Activated CD4-positive, alpha-beta T cell treated with anti-CD3 and anti-CD28 coated beads, Interleukin-2, amount 10 ng/mL, durations not matched to agents 7 days and 5 days (primary cell): ENCODE results near the gene KIF1C. TPM values are rescaled to one million over a fixed set of nuclear protein-coding genes. Genes with fewer than 3 reads are reported as not detected.
A peak's percentile ranks its signal among the peaks of the same experiment; 100 is the strongest.

Source experiments
- CTCF ChIA-PET: fragments of 350-600 bp; sonication (Branson Sonifier 250); formaldehyde crosslinking; loops from one replicate; lab custom pipeline; 2021; ENCODE audit warnings: antibody characterized with exemption; lab: Charles Lee
- POLR2A ChIA-PET: fragments of 350-600 bp; sonication (Branson Sonifier 250); formaldehyde crosslinking; loops from one replicate; lab custom pipeline; 2021; ENCODE audit warnings: antibody characterized with exemption; lab: Charles Lee
- DNase-seq: peaks from one replicate; pipeline ENCODE4 v3.0.0-alpha.2; 2020
- H3K27ac Mint-ChIP-seq: one replicate; pipeline ENCODE4 v1.8.0; 2021; ENCODE audit warnings: mild to moderate bottlenecking, moderate library complexity, mixed read lengths
- H3K27me3 Mint-ChIP-seq: one replicate; pipeline ENCODE4 v1.8.0; 2021; ENCODE audit warnings: mixed read lengths
- H3K36me3 Mint-ChIP-seq: one replicate; pipeline ENCODE4 v1.8.0; 2021; ENCODE audit warnings: low read depth, mixed read lengths
- H3K4me1 Mint-ChIP-seq: one replicate; pipeline ENCODE4 v1.8.0; 2021; ENCODE audit warnings: mixed read lengths
- H3K4me3 Mint-ChIP-seq: one replicate; pipeline ENCODE4 v1.8.0; 2021; ENCODE audit warnings: mild to moderate bottlenecking, moderate library complexity, mixed read lengths
- H3K9me3 Mint-ChIP-seq: one replicate; pipeline ENCODE4 v1.8.0; 2021; ENCODE audit warnings: mixed read lengths
- total RNA-seq, 2 experiments: library from RNA; stranded (reverse); gene quantifications; one replicate each; pipeline ENCODE4 v1.2.3, GENCODE V29; 2021

The KIF1C gene
- total RNA-seq, 2 experiments from 2014 or later, result 36.6 to 48.8 TPM

DNA sequence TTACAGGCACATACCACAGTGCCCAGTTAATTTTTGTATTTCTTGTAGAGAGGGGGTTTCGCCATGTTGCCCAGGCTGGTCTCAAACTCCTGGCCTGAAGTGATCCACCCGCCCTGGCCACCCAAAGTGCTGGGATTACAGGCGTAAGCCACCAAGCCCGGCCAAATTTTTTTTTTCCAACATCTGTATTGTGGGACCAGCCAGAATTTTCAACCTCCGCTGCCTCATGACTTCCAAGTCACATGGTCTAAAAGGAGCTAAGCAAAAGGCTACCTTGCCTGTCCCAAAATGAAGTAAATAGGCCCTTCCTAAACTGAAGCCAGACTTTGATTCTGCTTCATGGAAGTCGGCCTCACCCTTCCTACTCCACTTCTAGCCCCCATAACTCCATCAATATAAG is 25.9 kb upstream of the KIF1C start:
- DNase-seq, result no peak
- Mint-ChIP-seq H3K9me3 (no peaks in the 10 kb centered on the region), H3K36me3 (peaks cover 39% of the 10 kb centered on the region), H3K27ac (no peak overlapping the region), H3K4me1 (peaks cover 13% of the 10 kb centered on the region), H3K4me3 (no peak overlapping the region), H3K27me3 (no peaks in the 10 kb centered on the region)
- ChIA-PET POLR2A (no interaction called here), CTCF (interaction anchor here (0.7 to 3.6 kb wide), 5 partner anchors 8 to 62 kb away, joined by 3 to 21 read pairs (median 4); no protein-coding TSS in a partner anchor)

DNA sequence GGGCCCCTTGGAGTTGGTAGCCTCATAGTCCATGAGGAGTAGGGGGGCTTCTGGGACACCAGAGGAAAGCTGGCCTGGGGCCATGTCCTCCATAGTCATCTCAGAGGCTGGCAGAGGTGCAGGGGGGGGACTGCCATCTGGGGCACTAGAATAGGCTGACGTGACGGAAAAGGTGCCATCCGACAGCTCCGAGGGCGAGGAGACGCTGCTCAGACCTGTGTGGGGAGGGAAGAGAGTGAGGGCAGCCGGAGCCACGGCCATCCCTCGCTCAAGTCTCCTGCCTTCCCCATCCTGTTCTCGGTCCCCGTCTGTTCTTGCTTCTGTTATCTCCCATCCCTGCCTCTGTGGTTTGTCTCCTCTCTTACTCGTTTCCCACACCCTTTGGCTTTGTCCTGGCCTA is 25.4 kb upstream of the KIF1C start:
- Mint-ChIP-seq H3K9me3 (no peaks in the 10 kb centered on the region), H3K36me3 (peaks cover 43% of the 10 kb centered on the region), H3K27ac (no peak overlapping the region), H3K4me3 (no peak overlapping the region), H3K27me3 (no peaks in the 10 kb centered on the region), H3K4me1 (peaks cover 13% of the 10 kb centered on the region)
- DNase-seq, result no peak
- POLR2A ChIA-PET, result interaction anchor here (0.6 kb wide), 1 partner anchor 779 kb away, joined by 4 read pairs; no protein-coding TSS in a partner anchor
- CTCF ChIA-PET, result interaction anchor here (1.2 to 3.6 kb wide), 2 partner anchors 8 to 11 kb away, joined by 4 to 21 read pairs; no protein-coding TSS in a partner anchor

DNA sequence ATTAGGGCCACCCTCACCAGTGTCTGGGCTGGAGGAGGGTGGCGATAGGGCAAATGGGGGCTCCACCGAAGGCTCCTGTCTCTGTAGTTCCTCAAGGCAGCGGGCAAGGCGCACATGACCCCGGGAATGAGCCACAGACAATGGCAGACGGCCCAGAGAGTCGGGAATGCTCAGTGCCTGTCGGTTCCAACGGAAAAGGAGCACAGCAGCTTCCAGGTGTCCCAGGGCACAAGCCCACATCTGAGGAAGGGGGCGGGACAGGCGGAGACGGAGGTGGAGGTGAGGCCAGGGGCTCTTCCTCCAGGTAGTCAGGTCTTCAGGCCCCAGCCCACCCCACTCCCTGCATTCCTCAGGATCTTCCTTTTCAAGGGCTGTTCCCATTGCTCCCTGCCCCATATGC is 25.0 kb upstream of the KIF1C start:
- Mint-ChIP-seq H3K36me3 (peaks cover 46% of the 10 kb centered on the region), H3K27ac (peak overlapping the region; percentile 25), H3K4me1 (peaks cover 13% of the 10 kb centered on the region), H3K27me3 (no peaks in the 10 kb centered on the region), H3K4me3 (no peak overlapping the region), H3K9me3 (no peaks in the 10 kb centered on the region)
- CTCF ChIA-PET, result interaction anchor here (1.2 to 3.6 kb wide), 2 partner anchors 7 to 10 kb away, joined by 4 to 21 read pairs; no protein-coding TSS in a partner anchor
- no peak for DNase-seq
- POLR2A ChIA-PET, result interaction anchor here (0.6 kb wide), 1 partner anchor 779 kb away, joined by 4 read pairs; no protein-coding TSS in a partner anchor

DNA sequence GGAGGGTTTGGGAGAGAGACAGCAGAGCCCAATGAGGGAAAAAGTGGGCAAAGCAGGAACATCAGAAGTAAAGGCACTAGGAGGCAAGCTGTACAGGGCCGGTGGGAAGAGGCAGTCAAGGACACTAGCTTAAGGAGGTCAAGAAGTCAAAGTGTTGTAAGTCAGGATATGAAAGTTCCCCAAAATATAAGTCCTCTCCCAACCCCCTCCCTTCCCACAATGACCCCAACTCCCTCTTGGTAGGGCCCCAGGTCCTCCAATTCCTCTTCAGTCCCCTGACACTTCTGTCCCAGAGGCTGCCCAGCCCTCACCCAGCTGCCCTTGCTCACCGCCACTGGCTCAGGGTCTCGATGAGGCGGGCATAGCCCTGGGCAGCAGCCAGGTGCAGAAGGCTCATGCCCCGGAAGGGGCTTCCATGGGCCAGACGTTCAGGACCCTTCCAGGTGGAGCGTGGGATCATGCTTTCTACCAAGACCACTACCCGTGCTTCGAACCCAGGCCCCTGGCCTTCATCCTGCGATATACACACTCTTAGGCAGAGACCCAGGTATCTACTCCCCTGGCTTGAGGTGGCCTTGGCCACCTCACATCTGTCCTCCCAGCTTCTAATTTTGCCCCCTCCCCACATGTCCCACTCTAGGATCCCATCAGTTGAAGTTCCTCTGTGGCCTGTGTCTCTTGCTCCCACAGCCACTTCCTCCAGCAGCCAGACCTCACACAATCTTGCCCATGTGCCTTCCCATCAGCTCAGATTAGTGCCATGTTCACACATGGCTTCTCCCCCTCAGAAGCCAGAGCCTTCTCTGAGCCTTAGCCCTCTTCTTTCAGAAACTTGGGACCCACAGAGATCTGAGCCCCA is 24.3 kb upstream of the KIF1C start:
- H3K27me3 Mint-ChIP-seq, result no peaks in the 10 kb centered on the region
- ChIA-PET POLR2A (no interaction called here), CTCF (no interaction called here)
- peaks cover 13% of the 10 kb centered on the region for H3K4me1 Mint-ChIP-seq
- DNase-seq, result no peak
- no peak overlapping the region for H3K4me3 Mint-ChIP-seq
- H3K36me3 Mint-ChIP-seq, result peaks cover 51% of the 10 kb centered on the region
- H3K9me3 Mint-ChIP-seq, result no peaks in the 10 kb centered on the region
- H3K27ac Mint-ChIP-seq, result peak overlapping the region; percentile 25

DNA sequence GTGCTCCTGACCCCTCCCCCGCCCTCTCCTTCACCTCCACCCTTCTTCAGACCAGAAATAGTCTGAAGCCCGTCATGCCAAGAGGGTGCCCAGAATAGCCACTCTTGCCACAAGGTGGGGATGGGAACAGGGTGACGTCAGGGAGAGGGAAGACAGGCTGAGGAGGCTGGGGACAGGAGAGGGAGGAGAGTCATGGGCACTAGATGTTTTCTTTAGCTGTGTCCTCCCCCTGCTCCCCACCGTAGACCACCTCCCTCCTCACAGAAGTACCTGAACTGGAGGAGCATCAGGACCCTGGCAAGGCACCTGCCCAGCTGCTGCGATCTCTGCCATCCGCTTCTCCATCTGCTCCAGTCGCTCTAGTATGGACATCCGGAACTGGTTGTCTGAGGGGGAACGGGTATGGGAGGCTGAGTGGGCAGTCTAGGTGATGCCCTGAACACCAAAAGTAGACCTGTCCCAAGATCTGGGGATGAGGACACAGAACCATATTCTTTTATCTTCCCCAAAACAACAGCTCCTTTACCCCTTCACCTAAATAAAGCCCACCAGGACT is 23.6 kb upstream of the KIF1C start:
- Mint-ChIP-seq H3K9me3 (no peaks in the 10 kb centered on the region), H3K4me1 (peaks cover 13% of the 10 kb centered on the region), H3K4me3 (no peak overlapping the region), H3K36me3 (peaks cover 56% of the 10 kb centered on the region), H3K27ac (no peak overlapping the region), H3K27me3 (no peaks in the 10 kb centered on the region)
- no peak for DNase-seq
- ChIA-PET POLR2A (no interaction called here), CTCF (no interaction called here)

DNA sequence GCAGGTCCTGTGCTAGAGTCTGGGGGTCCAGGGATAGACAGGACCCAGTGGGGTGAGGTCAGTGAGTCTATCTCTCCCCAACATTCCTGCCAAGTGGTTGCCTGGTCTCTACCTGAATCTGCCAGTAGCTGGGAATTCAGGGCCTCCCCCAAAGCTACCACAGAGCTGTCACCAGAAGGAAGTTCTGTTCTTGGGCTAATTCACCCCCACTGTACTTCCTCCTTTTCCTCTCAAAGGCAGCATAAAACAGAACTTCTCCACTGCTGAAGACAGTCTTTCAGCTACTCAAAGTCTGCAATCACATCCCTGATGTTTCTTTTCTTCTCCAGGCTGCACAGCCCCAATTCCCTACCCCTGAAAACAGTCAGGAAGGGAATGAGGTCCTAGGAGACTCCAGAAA is 19.0 kb upstream of the KIF1C start:
- no peak overlapping the region for H3K27ac Mint-ChIP-seq
- no peak overlapping the region for H3K4me3 Mint-ChIP-seq
- peaks cover 26% of the 10 kb centered on the region for H3K4me1 Mint-ChIP-seq
- DNase-seq, result no peak
- CTCF ChIA-PET, result interaction anchor here (1.0 to 3.1 kb wide), 4 partner anchors 8 to 83 kb away, joined by 3 to 23 read pairs (median 12); partner anchors contain the start of gene SPAG7
- H3K9me3 Mint-ChIP-seq, result no peaks in the 10 kb centered on the region
- H3K36me3 Mint-ChIP-seq, result peaks cover 66% of the 10 kb centered on the region
- no peaks in the 10 kb centered on the region for H3K27me3 Mint-ChIP-seq
- POLR2A ChIA-PET, result no interaction called here

DNA sequence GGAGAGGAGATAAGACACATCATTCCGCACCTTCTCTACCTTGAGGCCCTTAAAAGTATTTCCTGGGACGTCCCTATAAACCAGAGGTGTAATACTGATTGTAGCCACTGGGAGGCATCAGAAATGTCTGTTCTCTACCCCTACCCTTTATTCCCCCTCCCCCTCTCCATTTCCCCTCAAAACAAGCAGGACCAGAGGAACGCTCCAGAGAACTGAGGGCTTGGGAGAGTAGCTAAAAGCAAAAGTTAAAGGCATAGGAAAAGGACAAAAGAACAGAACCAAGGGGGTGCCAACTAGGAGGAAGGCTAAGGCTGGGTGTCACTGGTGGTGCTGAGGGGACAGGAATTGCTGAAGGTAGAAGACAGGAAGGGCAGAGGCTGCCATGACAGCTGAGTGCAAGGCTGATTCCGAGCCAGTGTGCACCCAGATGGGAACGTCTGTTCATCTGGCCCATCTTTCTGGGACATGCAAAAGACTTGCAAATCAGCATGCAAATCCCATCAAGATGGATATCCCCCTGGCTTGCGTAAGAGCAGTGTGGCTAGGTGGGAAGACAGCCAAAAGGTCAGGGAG is 17.0 kb upstream of the KIF1C start:
- Mint-ChIP-seq H3K36me3 (peaks cover 52% of the 10 kb centered on the region), H3K27me3 (no peaks in the 10 kb centered on the region), H3K4me3 (no peak overlapping the region), H3K9me3 (no peaks in the 10 kb centered on the region), H3K4me1 (peaks cover 29% of the 10 kb centered on the region), H3K27ac (peak overlapping the region; percentile 72)
- ChIA-PET CTCF (interaction anchor here (0.6 to 3.1 kb wide), 16 partner anchors 9 to 82 kb away, joined by 3 to 23 read pairs (median 4); partner anchors contain the start of genes INCA1, KIF1C, RNF167 and SLC25A11), POLR2A (no interaction called here)
- peak; percentile 79 for DNase-seq

DNA sequence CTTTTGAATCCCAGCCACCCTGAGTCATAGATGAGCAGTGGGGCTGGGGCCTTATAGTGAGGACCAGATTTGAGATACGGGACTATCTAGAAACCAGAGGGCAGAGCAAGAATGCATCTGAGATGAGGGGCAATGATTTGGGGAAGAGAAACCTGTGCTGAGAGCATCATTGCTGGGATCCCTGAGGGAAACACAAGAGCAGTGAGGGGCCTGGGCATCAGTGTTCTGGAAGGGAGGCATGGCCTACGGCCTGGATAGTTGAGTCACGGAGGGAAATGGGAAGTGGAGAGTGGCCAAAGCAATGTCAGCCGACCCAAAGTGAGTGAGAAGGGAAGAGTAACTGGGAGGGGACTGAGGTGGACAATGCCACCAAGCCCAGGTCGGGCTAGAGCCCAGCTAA is 15.4 kb upstream of the KIF1C start:
- DNase-seq, result no peak
- no peak overlapping the region for H3K27ac Mint-ChIP-seq
- CTCF ChIA-PET, result interaction anchor here (0.5 to 1.6 kb wide), 4 partner anchors 10 to 130 kb away, joined by 3 to 4 read pairs (median 4); no protein-coding TSS in a partner anchor
- POLR2A ChIA-PET, result no interaction called here
- no peaks in the 10 kb centered on the region for H3K27me3 Mint-ChIP-seq
- no peak overlapping the region for H3K4me3 Mint-ChIP-seq
- peaks cover 47% of the 10 kb centered on the region for H3K36me3 Mint-ChIP-seq
- no peaks in the 10 kb centered on the region for H3K9me3 Mint-ChIP-seq
- peaks cover 40% of the 10 kb centered on the region for H3K4me1 Mint-ChIP-seq

DNA sequence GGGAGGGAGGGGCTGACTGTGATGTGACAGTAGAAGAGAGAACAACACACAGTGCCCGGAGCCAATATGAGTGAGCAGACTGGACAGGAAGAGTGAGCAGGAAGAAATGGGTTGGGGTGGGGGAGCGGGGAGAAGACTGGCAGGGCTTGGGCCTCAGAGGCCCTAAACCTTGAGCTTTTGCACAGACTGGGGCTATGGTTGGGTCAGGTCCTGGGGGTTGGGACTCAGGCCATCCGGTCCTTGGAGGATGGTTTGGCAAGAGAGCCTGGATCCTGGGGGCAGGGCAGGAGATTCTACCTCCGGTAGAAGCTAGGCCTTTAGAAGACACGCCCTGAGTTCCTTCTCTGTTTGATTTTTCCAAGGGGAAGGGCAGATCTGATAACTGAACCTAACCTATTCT is 11.3 kb upstream of the KIF1C start:
- peaks cover 50% of the 10 kb centered on the region for H3K4me1 Mint-ChIP-seq
- peaks cover 23% of the 10 kb centered on the region for H3K36me3 Mint-ChIP-seq
- POLR2A ChIA-PET, result no interaction called here
- peak overlapping the region; percentile 90 for H3K4me3 Mint-ChIP-seq
- no peak for DNase-seq
- H3K27me3 Mint-ChIP-seq, result no peaks in the 10 kb centered on the region
- CTCF ChIA-PET, result interaction anchor here (0.9 to 2.1 kb wide), 6 partner anchors 17 to 75 kb away, joined by 3 to 9 read pairs (median 5); partner anchors contain the start of genes RNF167, SLC25A11 and SPAG7
- peak overlapping the region; percentile 95 for H3K27ac Mint-ChIP-seq
- H3K9me3 Mint-ChIP-seq, result no peaks in the 10 kb centered on the region

DNA sequence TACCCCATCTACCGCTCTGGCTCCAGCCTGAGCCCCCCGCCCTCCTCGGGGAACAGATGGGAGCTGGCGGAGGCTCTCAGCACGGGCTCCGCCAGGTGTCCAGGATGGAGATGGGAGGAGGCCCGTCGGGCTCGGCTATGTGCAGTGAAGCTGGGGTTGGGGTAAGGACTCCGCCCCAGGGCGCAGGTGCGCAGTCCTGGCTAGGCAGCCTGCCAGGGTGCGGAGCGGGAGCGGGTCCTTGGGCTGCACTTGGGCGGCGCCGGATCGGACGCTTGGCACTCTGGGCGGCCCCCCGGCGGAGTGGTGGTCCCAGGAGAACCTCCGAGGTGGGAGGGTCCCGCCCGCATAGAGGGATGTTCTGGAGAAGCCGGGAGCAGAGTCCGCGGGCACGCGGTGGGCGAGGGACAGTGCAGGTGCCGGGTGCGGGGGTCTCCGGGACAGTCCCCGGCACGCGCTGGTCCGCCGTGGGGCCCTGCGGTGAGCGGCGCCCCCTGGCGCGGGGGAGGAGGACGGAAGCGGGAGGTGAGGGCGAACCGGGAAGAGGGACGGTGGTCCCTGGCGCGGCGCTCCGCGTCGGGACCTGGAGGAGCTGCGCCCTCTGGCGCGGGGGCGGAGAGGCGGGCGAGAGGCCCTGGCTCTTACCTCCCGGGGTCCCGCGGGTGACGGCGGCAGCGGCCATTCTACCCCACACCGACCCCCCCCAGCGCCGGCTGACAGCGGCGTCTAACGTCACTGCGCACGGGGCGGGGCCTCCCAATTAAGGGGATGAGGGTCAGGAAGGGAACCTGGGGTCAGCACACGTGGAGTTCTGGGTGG is 10.6 kb upstream of the KIF1C start, which contains the start of gene CAMTA2:
Gene CAMTA2 (minus strand): TSS at position 725 of the 816 bp plus-strand sequence. CDS start 1,453 bp downstream, outside the sequence.
- no peaks in the 10 kb centered on the region for H3K9me3 Mint-ChIP-seq
- CTCF ChIA-PET, result interaction anchor here (0.9 to 2.1 kb wide), 10 partner anchors 10 to 78 kb away, joined by 3 to 9 read pairs (median 5); partner anchors contain the start of genes INCA1, RNF167, SLC25A11 and SPAG7
- POLR2A ChIA-PET, result interaction anchor here (0.6 kb wide), 2 partner anchors 90 to 851 kb away, joined by 3 read pairs; no protein-coding TSS in a partner anchor
- no peaks in the 10 kb centered on the region for H3K27me3 Mint-ChIP-seq
- H3K27ac Mint-ChIP-seq, result peak within 1 kb of the TSS; percentile 95
- DNase-seq, result peak; percentile 89
- H3K4me3 Mint-ChIP-seq, result peak within 1 kb of the TSS; percentile 90
- peaks cover 45% of the 10 kb centered on the region for H3K4me1 Mint-ChIP-seq
- peaks cover 19% of the 10 kb centered on the region for H3K36me3 Mint-ChIP-seq

DNA sequence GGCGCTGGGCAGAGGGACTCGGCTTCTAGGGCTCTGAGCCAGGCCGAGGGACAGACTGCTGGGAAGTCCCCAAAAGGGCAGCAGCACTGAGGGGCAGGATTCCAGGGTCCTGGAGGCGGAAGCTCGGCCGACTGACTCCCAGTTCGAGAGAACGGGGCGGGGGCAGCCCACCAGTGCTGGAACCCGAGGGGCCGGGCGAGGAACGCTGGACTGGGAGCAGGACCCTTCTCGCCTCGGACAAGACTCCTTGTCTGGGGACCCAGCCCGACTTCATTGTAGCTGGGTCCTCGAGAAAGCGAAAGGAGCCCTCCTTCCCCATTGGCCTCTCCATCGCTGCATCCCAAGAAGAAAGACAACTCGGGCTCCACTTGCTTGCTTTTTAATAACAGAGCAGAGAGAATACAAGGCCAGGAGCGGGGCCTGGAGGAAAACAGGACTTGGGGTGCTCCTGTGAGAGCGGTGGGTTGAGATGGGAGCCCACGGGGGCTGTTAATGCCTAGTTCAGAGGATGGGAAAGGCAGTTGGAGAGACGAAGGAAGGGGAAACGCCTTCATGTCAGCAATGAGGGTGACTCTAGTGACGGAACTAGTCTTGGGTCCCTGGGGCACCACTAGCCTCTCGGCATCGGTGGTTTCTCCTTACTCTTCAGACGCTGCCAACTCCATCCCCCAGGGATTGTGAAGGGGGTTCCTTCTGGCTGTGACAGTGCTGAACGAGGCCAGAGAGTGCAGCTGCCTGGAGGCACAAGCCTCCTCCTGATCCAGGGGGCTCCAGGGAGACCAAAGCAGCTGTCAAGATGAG is 9.8 kb upstream of the KIF1C start:
- Mint-ChIP-seq H3K4me3 (peak overlapping the region; percentile 90), H3K27me3 (no peaks in the 10 kb centered on the region), H3K4me1 (peaks cover 43% of the 10 kb centered on the region), H3K36me3 (peaks cover 11% of the 10 kb centered on the region), H3K27ac (peak overlapping the region; percentile 95), H3K9me3 (no peaks in the 10 kb centered on the region)
- ChIA-PET POLR2A (interaction anchor here (0.6 kb wide), 1 partner anchor 89 kb away, joined by 3 read pairs; no protein-coding TSS in a partner anchor), CTCF (interaction anchor here (0.9 to 2.8 kb wide), 9 partner anchors 9 to 79 kb away, joined by 3 to 8 read pairs (median 5); partner anchors contain the start of genes INCA1, RNF167, SLC25A11 and SPAG7)
- no peak for DNase-seq
